HepG2 (cell line): ENCODE measurements around the gene CRKL. TPM values are rescaled to one million over a fixed set of nuclear protein-coding genes. Genes with fewer than 3 reads are reported as not detected.

ENCODE experiments used
- ATF1 ChIP-seq: IDR thresholded peaks from 2 replicates; pipeline ENCODE4 v1.6.1; 2016; ENCODE audit warnings: mild to moderate bottlenecking, control low read depth
- BRCA1 ChIP-seq: sonication (generic); formaldehyde crosslinking; IDR thresholded peaks from 2 replicates; pipeline ENCODE4 v1.4.0; 2020; ENCODE audit warnings: missing genetic modification reagents
- BRD4 ChIP-seq: sonication (generic); formaldehyde crosslinking; IDR thresholded peaks from 2 replicates; pipeline ENCODE4 v1.4.0; 2020; ENCODE audit warnings: missing genetic modification reagents
- ESRRA ChIP-seq: sonication (generic); formaldehyde crosslinking; IDR thresholded peaks from 2 replicates; pipeline ENCODE4 v1.5.1; 2020; ENCODE audit warnings: mild to moderate bottlenecking, low read depth, missing genetic modification reagents
- HDAC1 ChIP-seq: sonication (generic); formaldehyde crosslinking; IDR thresholded peaks from 2 replicates; pipeline ENCODE4 v1.5.1; 2020; ENCODE audit warnings: mild to moderate bottlenecking, missing genetic modification reagents
- MTA1 ChIP-seq: sonication (generic); formaldehyde crosslinking; IDR thresholded peaks from 2 replicates; pipeline ENCODE4 v1.4.0; 2020; ENCODE audit warnings: missing genetic modification reagents, mild to moderate bottlenecking, borderline replicate concordance
- MYNN ChIP-seq: sonication (generic); formaldehyde crosslinking; IDR thresholded peaks from 2 replicates; pipeline ENCODE4 v1.4.0; 2020; ENCODE audit warnings: mild to moderate bottlenecking, low read depth, missing genetic modification reagents
- NR2F6 ChIP-seq, 2 experiments: IDR thresholded peaks; 2 replicates each; pipeline ENCODE4 v1.6.1; 2016; ENCODE audit warnings: antibody characterized with exemption in 1 of 2, mild to moderate bottlenecking in 1 of 2
- ONECUT2 ChIP-seq: sonication (generic); formaldehyde crosslinking; IDR thresholded peaks from 2 replicates; pipeline ENCODE4 v1.4.0; 2020; ENCODE audit warnings: missing genetic modification reagents
- REXO4 ChIP-seq: sonication (generic); formaldehyde crosslinking; IDR thresholded peaks from 2 replicates; pipeline ENCODE4 v1.8.0; 2022; ENCODE audit warnings: missing genetic modification reagents, mild to moderate bottlenecking, borderline replicate concordance
- SALL1 ChIP-seq: sonication (generic); formaldehyde crosslinking; IDR thresholded peaks from 2 replicates; pipeline ENCODE4 v1.8.0; 2022; ENCODE audit warnings: mild to moderate bottlenecking, missing genetic modification reagents
- SMAD3 ChIP-seq: sonication (generic); formaldehyde crosslinking; IDR thresholded peaks from 2 replicates; pipeline ENCODE4 v1.4.0; 2020; ENCODE audit warnings: missing genetic modification reagents
- ZBTB21 ChIP-seq: sonication (generic); formaldehyde crosslinking; IDR thresholded peaks from 2 replicates; pipeline ENCODE4 v1.4.0; 2020; ENCODE audit warnings: missing genetic modification reagents
- ZNF232 ChIP-seq: sonication (generic); formaldehyde crosslinking; IDR thresholded peaks from 2 replicates; pipeline ENCODE4 v1.4.0; 2020; ENCODE audit warnings: missing genetic modification reagents, borderline replicate concordance
- ZNF772 ChIP-seq: sonication (generic); formaldehyde crosslinking; IDR thresholded peaks from 2 replicates; pipeline ENCODE4 v1.5.0; 2020; ENCODE audit warnings: mild to moderate bottlenecking, missing genetic modification reagents
- polyA plus RNA-seq, 8 experiments: library from polyadenylated mRNA; depleted of rRNA in 3 of 8; stranded (reverse) in 7 of 8; unstranded in 1 of 8; fragments of >200 nt; fragmentation: Illumina TruSeq in 4 of 8; extraction: Trizol in 4 of 8; gene quantifications; 2 replicates each; pipeline versions ENCODE4 v1.2.1 to v1.2.3, GENCODE V29; 2011 to 2016; ENCODE audit warnings: low read depth in 4 of 8, missing spikeins in 1 of 8, mixed read lengths in 1 of 8; ENCODE audit not compliant: insufficient read depth in 1 of 8
- total RNA-seq, 5 experiments: library from RNA; depleted of rRNA; stranded (reverse); fragments of >200 nt; fragmentation: Illumina TruSeq; extraction: Trizol; gene quantifications; 2 replicates each; pipeline ENCODE4 v1.2.3, GENCODE V29; 2016; ENCODE audit warnings: low read depth in 1 of 5
- TF ChIP-seq, protein P1 (sequence below): sonication (generic); formaldehyde crosslinking; IDR thresholded peaks from 2 replicates; pipeline ENCODE4 v1.4.0; 2020; ENCODE audit warnings: missing genetic modification reagents
- TF ChIP-seq, protein P2 (sequence below): sonication (generic); formaldehyde crosslinking; IDR thresholded peaks from 2 replicates; pipeline ENCODE4 v1.4.0; 2020; ENCODE audit warnings: mild to moderate bottlenecking, missing genetic modification reagents

The CRKL gene
- total and polyA plus RNA-seq, 2 of the 13 experiments (the other 11 are each of a cell fraction or from before 2014, with no cell fraction given): 37.4 to 60.6 TPM

DNA sequence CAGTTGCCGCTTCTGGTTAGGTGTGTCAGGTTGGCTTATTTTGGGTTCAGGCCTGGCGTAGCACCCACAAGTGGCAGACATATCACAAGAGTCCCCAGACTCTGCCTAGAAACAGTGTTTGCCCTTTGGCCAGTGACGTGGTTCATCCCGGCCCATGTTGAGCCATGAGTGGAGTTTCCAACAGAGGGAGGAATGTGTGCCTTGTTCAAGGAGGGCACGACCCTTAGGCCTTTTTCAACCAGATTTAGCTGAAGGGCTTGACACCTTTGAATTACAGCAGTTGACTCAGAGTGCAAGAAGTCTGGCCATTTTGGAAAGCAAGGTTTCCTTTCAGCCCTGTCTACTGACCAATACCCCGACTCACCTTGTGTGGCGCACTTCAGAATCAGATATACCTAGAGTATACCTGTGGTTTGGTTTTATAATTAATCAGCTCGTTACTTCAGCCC, 34.7 kb downstream of the CRKL start (continued):
- TF ChIP-seq, protein P1, sequence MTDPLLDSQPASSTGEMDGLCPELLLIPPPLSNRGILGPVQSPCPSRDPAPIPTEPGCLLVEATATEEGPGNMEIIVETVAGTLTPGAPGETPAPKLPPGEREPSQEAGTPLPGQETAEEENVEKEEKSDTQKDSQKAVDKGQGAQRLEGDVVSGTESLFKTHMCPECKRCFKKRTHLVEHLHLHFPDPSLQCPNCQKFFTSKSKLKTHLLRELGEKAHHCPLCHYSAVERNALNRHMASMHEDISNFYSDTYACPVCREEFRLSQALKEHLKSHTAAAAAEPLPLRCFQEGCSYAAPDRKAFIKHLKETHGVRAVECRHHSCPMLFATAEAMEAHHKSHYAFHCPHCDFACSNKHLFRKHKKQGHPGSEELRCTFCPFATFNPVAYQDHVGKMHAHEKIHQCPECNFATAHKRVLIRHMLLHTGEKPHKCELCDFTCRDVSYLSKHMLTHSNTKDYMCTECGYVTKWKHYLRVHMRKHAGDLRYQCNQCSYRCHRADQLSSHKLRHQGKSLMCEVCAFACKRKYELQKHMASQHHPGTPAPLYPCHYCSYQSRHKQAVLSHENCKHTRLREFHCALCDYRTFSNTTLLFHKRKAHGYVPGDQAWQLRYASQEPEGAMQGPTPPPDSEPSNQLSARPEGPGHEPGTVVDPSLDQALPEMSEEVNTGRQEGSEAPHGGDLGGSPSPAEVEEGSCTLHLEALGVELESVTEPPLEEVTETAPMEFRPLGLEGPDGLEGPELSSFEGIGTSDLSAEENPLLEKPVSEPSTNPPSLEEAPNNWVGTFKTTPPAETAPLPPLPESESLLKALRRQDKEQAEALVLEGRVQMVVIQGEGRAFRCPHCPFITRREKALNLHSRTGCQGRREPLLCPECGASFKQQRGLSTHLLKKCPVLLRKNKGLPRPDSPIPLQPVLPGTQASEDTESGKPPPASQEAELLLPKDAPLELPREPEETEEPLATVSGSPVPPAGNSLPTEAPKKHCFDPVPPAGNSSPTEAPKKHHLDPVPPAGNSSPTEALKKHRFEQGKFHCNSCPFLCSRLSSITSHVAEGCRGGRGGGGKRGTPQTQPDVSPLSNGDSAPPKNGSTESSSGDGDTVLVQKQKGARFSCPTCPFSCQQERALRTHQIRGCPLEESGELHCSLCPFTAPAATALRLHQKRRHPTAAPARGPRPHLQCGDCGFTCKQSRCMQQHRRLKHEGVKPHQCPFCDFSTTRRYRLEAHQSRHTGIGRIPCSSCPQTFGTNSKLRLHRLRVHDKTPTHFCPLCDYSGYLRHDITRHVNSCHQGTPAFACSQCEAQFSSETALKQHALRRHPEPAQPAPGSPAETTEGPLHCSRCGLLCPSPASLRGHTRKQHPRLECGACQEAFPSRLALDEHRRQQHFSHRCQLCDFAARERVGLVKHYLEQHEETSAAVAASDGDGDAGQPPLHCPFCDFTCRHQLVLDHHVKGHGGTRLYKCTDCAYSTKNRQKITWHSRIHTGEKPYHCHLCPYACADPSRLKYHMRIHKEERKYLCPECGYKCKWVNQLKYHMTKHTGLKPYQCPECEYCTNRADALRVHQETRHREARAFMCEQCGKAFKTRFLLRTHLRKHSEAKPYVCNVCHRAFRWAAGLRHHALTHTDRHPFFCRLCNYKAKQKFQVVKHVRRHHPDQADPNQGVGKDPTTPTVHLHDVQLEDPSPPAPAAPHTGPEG (CRISPR knock-in tag): peak; percentile 61; the same call in 1 of the 2 replicates
- TF ChIP-seq ESRRA (CRISPR knock-in tag) (0 out of 2 replicates have a peak, but pooled peaks have one; percentile 12), BRCA1 (CRISPR knock-in tag) (peak; percentile 58; the same call in 1 of the 2 replicates), MYNN (no peak), REXO4 (CRISPR knock-in tag) (no peak), ATF1 (CRISPR knock-in tag) (no peak; the same call in 1 of the 2 replicates), ZNF232 (CRISPR knock-in tag) (0 out of 2 replicates have a peak, but pooled peaks have one; percentile 78), SALL1 (CRISPR knock-in tag) (peak; percentile 37), ONECUT2 (CRISPR knock-in tag) (no peak), HDAC1 (no peak; the same call in 1 of the 2 replicates), NR2F6 (IDR thresholded peaks at IDR 0.05) (peak; percentile 75), NR2F6 (CRISPR knock-in tag; IDR thresholded peaks at IDR 0.05) (peak; percentile 82), ZBTB21 (CRISPR knock-in tag) (no peak), MTA1 (CRISPR knock-in tag) (0 out of 2 replicates have a peak, but pooled peaks have one; percentile 58), ZNF772 (CRISPR knock-in tag) (0 out of 2 replicates have a peak, but pooled peaks have one; percentile 36), SMAD3 (CRISPR knock-in tag) (0 out of 2 replicates have a peak, but pooled peaks have one; percentile 2), BRD4 (CRISPR knock-in tag) (0 out of 2 replicates have a peak, but pooled peaks have one; percentile 66)
- TF ChIP-seq, protein P2, sequence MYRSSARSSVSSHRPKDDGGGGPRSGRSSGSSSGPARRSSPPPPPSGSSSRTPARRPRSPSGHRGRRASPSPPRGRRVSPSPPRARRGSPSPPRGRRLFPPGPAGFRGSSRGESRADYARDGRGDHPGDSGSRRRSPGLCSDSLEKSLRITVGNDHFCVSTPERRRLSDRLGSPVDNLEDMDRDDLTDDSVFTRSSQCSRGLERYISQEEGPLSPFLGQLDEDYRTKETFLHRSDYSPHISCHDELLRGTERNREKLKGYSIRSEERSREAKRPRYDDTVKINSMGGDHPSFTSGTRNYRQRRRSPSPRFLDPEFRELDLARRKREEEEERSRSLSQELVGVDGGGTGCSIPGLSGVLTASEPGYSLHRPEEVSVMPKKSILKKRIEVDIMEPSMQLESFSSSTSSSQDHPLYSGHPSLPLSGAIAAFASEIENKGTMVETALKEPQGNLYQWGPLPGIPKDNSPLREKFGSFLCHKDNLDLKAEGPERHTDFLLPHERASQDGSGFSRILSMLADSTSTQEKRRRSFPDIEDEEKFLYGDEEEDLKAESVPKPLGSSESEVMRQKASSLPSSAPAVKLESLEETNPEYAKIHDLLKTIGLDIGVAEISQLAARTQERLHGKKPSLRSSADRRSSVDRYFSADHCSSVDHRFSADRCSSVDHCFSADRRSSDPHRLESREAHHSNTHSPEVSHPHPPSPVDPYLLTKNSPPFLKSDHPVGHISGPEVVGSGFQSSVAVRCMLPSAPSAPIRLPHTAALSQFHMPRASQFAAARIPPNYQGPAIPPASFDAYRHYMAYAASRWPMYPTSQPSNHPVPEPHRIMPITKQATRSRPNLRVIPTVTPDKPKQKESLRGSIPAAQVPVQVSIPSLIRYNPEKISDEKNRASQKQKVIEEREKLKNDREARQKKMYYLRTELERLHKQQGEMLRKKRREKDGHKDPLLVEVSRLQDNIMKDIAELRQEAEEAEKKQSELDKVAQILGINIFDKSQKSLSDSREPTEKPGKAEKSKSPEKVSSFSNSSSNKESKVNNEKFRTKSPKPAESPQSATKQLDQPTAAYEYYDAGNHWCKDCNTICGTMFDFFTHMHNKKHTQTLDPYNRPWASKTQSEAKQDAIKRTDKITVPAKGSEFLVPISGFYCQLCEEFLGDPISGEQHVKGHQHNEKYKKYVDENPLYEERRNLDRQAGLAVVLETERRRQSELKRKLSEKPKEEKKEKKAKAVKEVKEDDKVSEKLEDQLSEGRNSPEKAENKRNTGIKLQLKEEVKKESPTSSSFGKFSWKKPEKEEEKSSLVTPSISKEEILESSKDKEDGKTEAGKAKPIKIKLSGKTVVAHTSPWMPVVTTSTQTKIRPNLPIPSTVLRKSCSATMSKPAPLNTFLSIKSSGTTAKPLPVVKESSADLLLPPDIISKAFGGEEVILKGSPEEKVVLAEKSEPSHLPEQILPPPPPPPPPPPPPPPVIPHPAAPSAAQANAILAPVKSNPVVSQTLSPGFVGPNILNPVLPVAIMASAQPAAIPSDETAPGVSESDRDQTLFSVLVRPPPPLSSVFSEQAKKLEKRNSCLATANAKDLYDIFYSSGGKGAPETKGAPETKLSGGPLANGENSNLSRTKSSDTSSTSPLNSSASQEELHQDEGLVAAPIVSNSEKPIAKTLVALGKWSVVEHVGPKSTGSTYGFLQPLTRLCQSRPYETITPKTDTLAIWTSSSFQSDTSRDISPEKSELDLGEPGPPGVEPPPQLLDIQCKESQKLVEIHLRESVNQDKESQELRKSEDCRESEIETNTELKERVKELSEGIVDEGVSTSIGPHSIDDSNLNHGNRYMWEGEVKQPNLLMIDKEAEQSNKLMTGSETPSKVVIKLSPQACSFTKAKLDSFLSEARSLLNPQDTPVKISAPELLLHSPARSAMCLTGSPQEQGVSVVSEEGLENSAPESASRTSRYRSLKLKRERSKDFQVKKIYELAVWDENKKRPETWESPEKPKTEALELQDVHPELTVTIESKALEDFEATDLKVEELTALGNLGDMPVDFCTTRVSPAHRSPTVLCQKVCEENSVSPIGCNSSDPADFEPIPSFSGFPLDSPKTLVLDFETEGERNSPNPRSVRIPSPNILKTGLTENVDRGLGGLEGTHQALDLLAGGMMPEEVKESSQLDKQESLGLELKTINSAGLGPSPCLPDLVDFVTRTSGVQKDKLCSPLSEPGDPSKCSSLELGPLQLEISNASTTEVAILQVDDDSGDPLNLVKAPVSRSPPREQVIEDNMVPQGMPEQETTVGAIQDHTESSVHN (CRISPR knock-in tag): peak; percentile 51; the same call in 1 of the 2 replicates
